H1 (cell line): ENCODE data around the gene PCDHAC2. TPM values are rescaled to one million over a fixed set of nuclear protein-coding genes. Genes with fewer than 3 reads are reported as not detected.
A peak's percentile ranks its signal among the peaks of the same experiment; 100 is the strongest.

ENCODE experiments used
- CBX5 ChIP-seq: fragments of 300-800, 300-1000 bp; sonication (generic); IDR thresholded peaks from 2 replicates; pipeline ENCODE4 v1.7.1; 2016; ENCODE audit warnings: antibody characterized with exemption, low read length, low read depth
- JUN ChIP-seq: IDR thresholded peaks from 2 replicates; pipeline ENCODE4 v1.6.1; 2011; ENCODE audit warnings: low read depth, mild to moderate bottlenecking, improper control_type of control experiment, low read length
- NANOG ChIP-seq: IDR thresholded peaks from 2 replicates; pipeline ENCODE4 v1.6.1; 2011; ENCODE audit warnings: low read length, low read depth, mild to moderate bottlenecking, inconsistent platforms; ENCODE audit not compliant: insufficient read depth, poor library complexity, severe bottlenecking
- POU5F1 ChIP-seq: IDR thresholded peaks from 2 replicates; pipeline ENCODE4 v1.6.1; 2011; ENCODE audit warnings: low read depth, mild to moderate bottlenecking, low read length, moderate library complexity
- SIN3A ChIP-seq, 2 experiments: IDR thresholded peaks in 1 of 2; conservative IDR thresholded peaks in 1 of 2; 2 replicates each; pipeline ENCODE4 v1.6.1; 2011 to 2012; ENCODE audit warnings: low read length in 2 of 2, improper control_type of control experiment in 1 of 2, low read depth in 1 of 2, mild to moderate bottlenecking in 1 of 2
- SIRT6 ChIP-seq: IDR thresholded peaks from one replicate; pipeline ENCODE4 v1.7.1; 2012; ENCODE audit warnings: low read length, inconsistent platforms
- SRF ChIP-seq: IDR thresholded peaks from 2 replicates; pipeline ENCODE4 v1.6.1; 2011; ENCODE audit warnings: mild to moderate bottlenecking, low read depth, low read length, moderate library complexity
- TAF1 ChIP-seq: IDR thresholded peaks from 2 replicates; pipeline ENCODE4 v1.6.1; 2011; ENCODE audit warnings: mild to moderate bottlenecking, low read depth, low read length
- TCF12 ChIP-seq: IDR thresholded peaks from 2 replicates; pipeline ENCODE4 v1.6.1; 2011; ENCODE audit warnings: low read depth, mild to moderate bottlenecking, low read length
- polyA plus RNA-seq, 7 experiments: library from polyadenylated mRNA; depleted of rRNA in 3 of 7; stranded (reverse) in 5 of 7; unstranded in 2 of 7; fragments of >200 nt in 5 of 7; fragments of 200-250 nt in 2 of 7; gene quantifications; 1 replicate in 5 of 7; 2 replicates in 1 of 7; 4 replicates in 1 of 7; pipeline versions ENCODE4 v1.2.1 to v1.2.3, GENCODE V29; 2011 to 2013; ENCODE audit warnings: missing spikeins in 2 of 7, mixed read lengths in 2 of 7
- total RNA-seq: library from RNA; stranded (reverse); fragmentation: NEBNext Ultra II Directional; extraction: Animal tissue kit (Norgen Biotek cat#: 25700); gene quantifications from 2 replicates; pipeline ENCODE4 v1.2.1, GENCODE V29; 2021
- TF ChIP-seq, protein P1 (sequence below): IDR thresholded peaks from 2 replicates; pipeline ENCODE4 v1.6.1; 2012; ENCODE audit warnings: inconsistent platforms
- TF ChIP-seq, protein P2 (sequence below): fragments of 300-600 bp; sonication (generic); IDR thresholded peaks from 2 replicates; pipeline ENCODE4 v1.7.1; 2012; ENCODE audit warnings: low read length, moderate library complexity, mild to moderate bottlenecking, inconsistent platforms; ENCODE audit not compliant: insufficient replicate concordance

Gene PCDHAC2
- total and polyA plus RNA-seq, 2 of the 8 experiments (the other 6 are each of a cell fraction or from before 2014, with no cell fraction given) = 3.7 to 5.0 TPM

DNA sequence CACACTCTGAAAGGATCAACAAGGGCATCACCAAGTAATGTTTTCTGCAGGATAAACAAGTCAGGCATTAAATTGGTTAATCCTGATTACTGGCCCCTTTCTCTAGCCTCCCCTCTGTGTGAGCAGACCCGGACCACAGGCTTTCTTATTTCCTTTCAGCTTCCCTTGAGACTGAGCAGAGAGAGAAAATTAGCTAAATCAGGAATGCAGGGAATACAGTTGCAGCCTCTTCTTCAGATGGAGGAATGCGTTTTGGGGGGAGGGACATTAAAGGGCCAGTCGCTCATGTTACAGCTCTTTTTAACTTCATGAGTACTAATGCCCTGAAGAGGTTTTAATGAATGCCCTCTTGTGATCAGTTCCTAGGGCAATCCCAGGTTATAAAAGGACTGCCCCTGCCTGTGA, 19.8 kb downstream of the PCDHAC2 start (continued):
- 0 out of 4 replicates have a peak, but pooled peaks of 1 of the 2 experiments have one; percentile 46 for TF ChIP-seq SIN3A (conservative IDR thresholded peaks at IDR 0.05 in 1 of 2, IDR thresholded peaks at IDR 0.05 in 1 of 2; ENCODE audit: low read depth in 1 of 2, low read length in 2 of 2)
- TF ChIP-seq, protein P1, sequence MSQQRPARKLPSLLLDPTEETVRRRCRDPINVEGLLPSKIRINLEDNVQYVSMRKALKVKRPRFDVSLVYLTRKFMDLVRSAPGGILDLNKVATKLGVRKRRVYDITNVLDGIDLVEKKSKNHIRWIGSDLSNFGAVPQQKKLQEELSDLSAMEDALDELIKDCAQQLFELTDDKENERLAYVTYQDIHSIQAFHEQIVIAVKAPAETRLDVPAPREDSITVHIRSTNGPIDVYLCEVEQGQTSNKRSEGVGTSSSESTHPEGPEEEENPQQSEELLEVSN = no peak
- TF ChIP-seq TCF12 = no peak
- TF ChIP-seq, protein P2, sequence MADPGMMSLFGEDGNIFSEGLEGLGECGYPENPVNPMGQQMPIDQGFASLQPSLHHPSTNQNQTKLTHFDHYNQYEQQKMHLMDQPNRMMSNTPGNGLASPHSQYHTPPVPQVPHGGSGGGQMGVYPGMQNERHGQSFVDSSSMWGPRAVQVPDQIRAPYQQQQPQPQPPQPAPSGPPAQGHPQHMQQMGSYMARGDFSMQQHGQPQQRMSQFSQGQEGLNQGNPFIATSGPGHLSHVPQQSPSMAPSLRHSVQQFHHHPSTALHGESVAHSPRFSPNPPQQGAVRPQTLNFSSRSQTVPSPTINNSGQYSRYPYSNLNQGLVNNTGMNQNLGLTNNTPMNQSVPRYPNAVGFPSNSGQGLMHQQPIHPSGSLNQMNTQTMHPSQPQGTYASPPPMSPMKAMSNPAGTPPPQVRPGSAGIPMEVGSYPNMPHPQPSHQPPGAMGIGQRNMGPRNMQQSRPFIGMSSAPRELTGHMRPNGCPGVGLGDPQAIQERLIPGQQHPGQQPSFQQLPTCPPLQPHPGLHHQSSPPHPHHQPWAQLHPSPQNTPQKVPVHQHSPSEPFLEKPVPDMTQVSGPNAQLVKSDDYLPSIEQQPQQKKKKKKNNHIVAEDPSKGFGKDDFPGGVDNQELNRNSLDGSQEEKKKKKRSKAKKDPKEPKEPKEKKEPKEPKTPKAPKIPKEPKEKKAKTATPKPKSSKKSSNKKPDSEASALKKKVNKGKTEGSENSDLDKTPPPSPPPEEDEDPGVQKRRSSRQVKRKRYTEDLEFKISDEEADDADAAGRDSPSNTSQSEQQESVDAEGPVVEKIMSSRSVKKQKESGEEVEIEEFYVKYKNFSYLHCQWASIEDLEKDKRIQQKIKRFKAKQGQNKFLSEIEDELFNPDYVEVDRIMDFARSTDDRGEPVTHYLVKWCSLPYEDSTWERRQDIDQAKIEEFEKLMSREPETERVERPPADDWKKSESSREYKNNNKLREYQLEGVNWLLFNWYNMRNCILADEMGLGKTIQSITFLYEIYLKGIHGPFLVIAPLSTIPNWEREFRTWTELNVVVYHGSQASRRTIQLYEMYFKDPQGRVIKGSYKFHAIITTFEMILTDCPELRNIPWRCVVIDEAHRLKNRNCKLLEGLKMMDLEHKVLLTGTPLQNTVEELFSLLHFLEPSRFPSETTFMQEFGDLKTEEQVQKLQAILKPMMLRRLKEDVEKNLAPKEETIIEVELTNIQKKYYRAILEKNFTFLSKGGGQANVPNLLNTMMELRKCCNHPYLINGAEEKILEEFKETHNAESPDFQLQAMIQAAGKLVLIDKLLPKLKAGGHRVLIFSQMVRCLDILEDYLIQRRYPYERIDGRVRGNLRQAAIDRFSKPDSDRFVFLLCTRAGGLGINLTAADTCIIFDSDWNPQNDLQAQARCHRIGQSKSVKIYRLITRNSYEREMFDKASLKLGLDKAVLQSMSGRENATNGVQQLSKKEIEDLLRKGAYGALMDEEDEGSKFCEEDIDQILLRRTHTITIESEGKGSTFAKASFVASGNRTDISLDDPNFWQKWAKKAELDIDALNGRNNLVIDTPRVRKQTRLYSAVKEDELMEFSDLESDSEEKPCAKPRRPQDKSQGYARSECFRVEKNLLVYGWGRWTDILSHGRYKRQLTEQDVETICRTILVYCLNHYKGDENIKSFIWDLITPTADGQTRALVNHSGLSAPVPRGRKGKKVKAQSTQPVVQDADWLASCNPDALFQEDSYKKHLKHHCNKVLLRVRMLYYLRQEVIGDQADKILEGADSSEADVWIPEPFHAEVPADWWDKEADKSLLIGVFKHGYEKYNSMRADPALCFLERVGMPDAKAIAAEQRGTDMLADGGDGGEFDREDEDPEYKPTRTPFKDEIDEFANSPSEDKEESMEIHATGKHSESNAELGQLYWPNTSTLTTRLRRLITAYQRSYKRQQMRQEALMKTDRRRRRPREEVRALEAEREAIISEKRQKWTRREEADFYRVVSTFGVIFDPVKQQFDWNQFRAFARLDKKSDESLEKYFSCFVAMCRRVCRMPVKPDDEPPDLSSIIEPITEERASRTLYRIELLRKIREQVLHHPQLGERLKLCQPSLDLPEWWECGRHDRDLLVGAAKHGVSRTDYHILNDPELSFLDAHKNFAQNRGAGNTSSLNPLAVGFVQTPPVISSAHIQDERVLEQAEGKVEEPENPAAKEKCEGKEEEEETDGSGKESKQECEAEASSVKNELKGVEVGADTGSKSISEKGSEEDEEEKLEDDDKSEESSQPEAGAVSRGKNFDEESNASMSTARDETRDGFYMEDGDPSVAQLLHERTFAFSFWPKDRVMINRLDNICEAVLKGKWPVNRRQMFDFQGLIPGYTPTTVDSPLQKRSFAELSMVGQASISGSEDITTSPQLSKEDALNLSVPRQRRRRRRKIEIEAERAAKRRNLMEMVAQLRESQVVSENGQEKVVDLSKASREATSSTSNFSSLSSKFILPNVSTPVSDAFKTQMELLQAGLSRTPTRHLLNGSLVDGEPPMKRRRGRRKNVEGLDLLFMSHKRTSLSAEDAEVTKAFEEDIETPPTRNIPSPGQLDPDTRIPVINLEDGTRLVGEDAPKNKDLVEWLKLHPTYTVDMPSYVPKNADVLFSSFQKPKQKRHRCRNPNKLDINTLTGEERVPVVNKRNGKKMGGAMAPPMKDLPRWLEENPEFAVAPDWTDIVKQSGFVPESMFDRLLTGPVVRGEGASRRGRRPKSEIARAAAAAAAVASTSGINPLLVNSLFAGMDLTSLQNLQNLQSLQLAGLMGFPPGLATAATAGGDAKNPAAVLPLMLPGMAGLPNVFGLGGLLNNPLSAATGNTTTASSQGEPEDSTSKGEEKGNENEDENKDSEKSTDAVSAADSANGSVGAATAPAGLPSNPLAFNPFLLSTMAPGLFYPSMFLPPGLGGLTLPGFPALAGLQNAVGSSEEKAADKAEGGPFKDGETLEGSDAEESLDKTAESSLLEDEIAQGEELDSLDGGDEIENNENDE = peak; percentile 72
- no peak for TF ChIP-seq JUN
- TF ChIP-seq CBX5 = no peak
- TF ChIP-seq POU5F1 = no peak
- no peak for TF ChIP-seq NANOG
- no peak for TF ChIP-seq SRF
- 0 out of 2 replicates have a peak, but pooled peaks have one; percentile 39 for TF ChIP-seq TAF1
- TF ChIP-seq SIRT6 = no peak
